NK-92 (cell line): ENCODE data around the gene CRYGN.

ENCODE experiments used
- DNase-seq: peaks from one replicate; lab custom pipeline; 2025; ENCODE audit not compliant: unreplicated experiment; lab: John Stamatoyannopoulos, UW

The CRYGN gene

GRCh38 chr7:151439855-151440798 lies at the start of gene CRYGN:
CRYGN (minus strand) TSS chr7:151440141; CDS start chr7:151439917, 224 bp downstream.
- no peak for DNase-seq

GRCh38 chr7:151489498-151489897 lies 49.6 kb upstream of the CRYGN start:
- DNase-seq: no peak

- no peak for DNase-seq
These were observed 48.2 kb upstream of the CRYGN start for GRCh38 chr7:151488096-151488495.

- no peak for DNase-seq
These were observed 47.3 kb upstream of the CRYGN start for GRCh38 chr7:151487228-151487627.

GRCh38 chr7:151486074-151486473 lies 46.1 kb upstream of the CRYGN start:
- DNase-seq: no peak

- no peak for DNase-seq
These were observed 45.2 kb upstream of the CRYGN start for GRCh38 chr7:151484971-151485707.

- DNase-seq: no peak
These were observed 43.7 kb upstream of the CRYGN start for GRCh38 chr7:151483711-151483983.

- no peak for DNase-seq
These were observed 43.2 kb upstream of the CRYGN start for GRCh38 chr7:151482883-151483710.

- no peak for DNase-seq
These were observed 41.9 kb upstream of the CRYGN start for GRCh38 chr7:151481650-151482505.

GRCh38 chr7:151477867-151478266 lies 37.9 kb upstream of the CRYGN start:
- no peak for DNase-seq

GRCh38 chr7:151472644-151473380 lies 32.9 kb upstream of the CRYGN start:
- no peak for DNase-seq

- no peak for DNase-seq
These were observed 30.8 kb upstream of the CRYGN start for GRCh38 chr7:151470711-151471110.

GRCh38 chr7:151469281-151469680 lies 29.3 kb upstream of the CRYGN start:
- DNase-seq: no peak

GRCh38 chr7:151468217-151469018 lies 28.5 kb upstream of the CRYGN start:
- no peak for DNase-seq

- DNase-seq: no peak
These were observed 25.2 kb upstream of the CRYGN start for GRCh38 chr7:151465169-151465568.

- no peak for DNase-seq
These were observed 22.4 kb upstream of the CRYGN start for GRCh38 chr7:151462306-151462779.

- no peak for DNase-seq
These were observed 21.9 kb upstream of the CRYGN start for GRCh38 chr7:151461942-151462230.

GRCh38 chr7:151461096-151461941 lies 21.4 kb upstream of the CRYGN start:
- no peak for DNase-seq
